ENCODE data around the gene GAL. TPM values are rescaled to one million over a fixed set of nuclear protein-coding genes. Genes with fewer than 3 reads are reported as not detected.

The GAL gene
- total RNA-seq (2021; fragmentation: NEBNext Ultra II Directional; extraction: Animal tissue kit (Norgen Biotek cat#: 25700)) (233 and 234 TPM in 2 replicates), polyA plus RNA-seq (2011; rRNA removed) (81.8 and 124 TPM in 2 replicates), polyA minus RNA-seq (2011; rRNA and poly(A)+ RNA removed) (19.7 and 28.9 TPM in 2 replicates)
- polyA plus RNA-seq (2011; cell fraction: cytosol; rRNA removed), result 93.5 TPM
- polyA plus RNA-seq (2011; cell fraction: nucleus; rRNA removed), result 72.9 TPM
- polyA plus RNA-seq (2012, experiment 1 of 2), result 113 to 133 TPM (median 127 TPM) in 4 replicates
- polyA plus RNA-seq (2012, experiment 2 of 2), result 189 TPM
- polyA plus RNA-seq (2013, experiment 1 of 2), result 495 TPM
- 562 TPM for polyA plus RNA-seq (2013, experiment 2 of 2)
- 55.9 TPM for polyA minus RNA-seq (2011; cell fraction: cytosol; rRNA and poly(A)+ RNA removed)
- polyA minus RNA-seq (2011; cell fraction: nucleus; rRNA and poly(A)+ RNA removed), result 29.4 TPM
- long read RNA-seq, experiment 1, transcript GAL-201 (6 exons, 818 nt), result major isoform, 253 of 334 reads
- long read RNA-seq, experiment 1, partial matches to known transcripts, result 49 of 334 reads
- long read RNA-seq, experiment 1, other reads (novel, unspliced or antisense), result 32 of 334 reads
- long read RNA-seq, experiment 2, partial matches to known transcripts, result 0 of 5 reads
- long read RNA-seq, experiment 2, other reads (novel, unspliced or antisense), result 5 of 5 reads

DNA sequence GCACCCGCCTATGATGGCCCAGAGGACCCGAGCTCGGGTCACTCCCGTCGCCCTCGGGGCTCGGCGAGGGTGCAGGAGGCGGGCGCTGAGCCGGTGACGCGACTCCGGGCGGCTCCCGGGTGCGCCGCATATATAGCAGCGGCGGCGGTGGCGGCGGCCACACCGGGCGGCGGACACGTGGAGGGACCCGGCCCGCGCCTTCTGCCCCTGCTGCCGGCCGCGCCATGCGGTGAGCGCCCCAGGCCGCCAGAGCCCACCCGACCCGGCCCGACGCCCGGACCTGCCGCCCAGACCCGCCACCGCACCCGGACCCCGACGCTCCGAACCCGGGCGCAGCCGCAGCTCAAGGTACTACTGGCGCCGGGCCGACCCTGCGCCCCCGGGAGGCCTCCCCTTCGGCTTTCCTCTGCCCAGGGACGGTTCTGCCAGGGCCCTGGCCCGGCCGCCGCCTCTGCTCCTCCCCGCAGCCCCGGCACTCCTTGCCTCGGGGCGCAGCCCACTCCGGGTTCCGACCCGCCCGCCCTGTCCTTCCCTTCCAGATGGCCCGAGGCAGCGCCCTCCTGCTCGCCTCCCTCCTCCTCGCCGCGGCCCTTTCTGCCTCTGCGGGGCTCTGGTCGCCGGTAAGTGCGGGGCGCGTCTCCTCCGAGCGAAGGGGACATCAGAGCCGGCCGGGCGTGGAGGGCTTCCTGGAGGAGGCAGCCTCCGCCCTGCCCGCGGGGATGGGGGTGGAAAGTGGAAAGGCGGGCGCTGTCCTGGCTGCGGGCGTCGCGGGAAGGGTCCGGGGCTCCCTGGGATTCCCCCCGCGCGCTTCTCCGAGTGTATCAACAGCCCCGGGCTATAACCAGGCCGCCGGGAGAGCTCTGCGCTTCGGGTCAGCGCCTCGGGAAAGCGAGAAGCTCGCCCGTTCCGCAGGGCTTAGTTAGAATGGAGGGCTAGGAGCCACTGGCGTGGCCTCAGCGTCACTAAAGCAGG is at the start of gene GAL:
Gene GAL (plus strand): TSS at position 160 of the 972 bp plus-strand sequence. CDS start 380 bp downstream, at position 540.
- Histone ChIP-seq H3K4ac (replicated peaks; ENCODE audit: insufficient read length, low read depth, low read length) (peak within 1 kb of the TSS; percentile 92), H3K56ac (replicated peaks; ENCODE audit: insufficient read length, low read depth, low read length) (no peak within 1 kb of the TSS), H2BK5ac (ENCODE audit: low read depth, low read length) (peak within 1 kb of the TSS; percentile 75; the same call in 1 of the 2 replicates), H3K4me1 (replicated peaks in 1 of 4; ENCODE audit: control insufficient read depth in 3 of 4, insufficient read depth in 4 of 4, low read length in 3 of 4) (peaks cover 0 to 13% (median 10%) of the 10 kb centered on the region in 4 experiments; a peak in 6 of 7 replicates), H3K23ac (ENCODE audit: insufficient read length) (no peak within 1 kb of the TSS), H3K23me2 (ENCODE audit: low read depth, low read length) (peaks cover 7% of the 10 kb centered on the region; the same call in 1 of the 2 replicates), H4K20me1 (replicated peaks in 1 of 2; ENCODE audit: control insufficient read depth in 1 of 2, insufficient read depth in 2 of 2, low read length in 2 of 2) (peaks cover 0 to 4% of the 10 kb centered on the region in 2 experiments), H3K79me1 (ENCODE audit: low read depth, low read length) (no peaks in the 10 kb centered on the region), H2BK20ac (ENCODE audit: low read length) (0 out of 2 replicates have a peak within 1 kb of the TSS, but pooled peaks have one; percentile 61), H3K36me3 (ENCODE audit: control insufficient read depth in 2 of 4, insufficient read depth in 4 of 4, low read length in 3 of 4) (peaks cover 0 to 7% (median 2%) of the 10 kb centered on the region in 4 experiments; a peak in 3 of 8 replicates), H4K5ac (ENCODE audit: insufficient read length, low read depth, low read length) (no peak within 1 kb of the TSS), H3K4me2 (ENCODE audit: insufficient read depth in 1 of 2, low read depth in 2 of 2, low read length in 2 of 2) (peak within 1 kb of the TSS; percentile 73 to 92), H3K79me2 (ENCODE audit: control insufficient read depth in 1 of 2, insufficient read depth in 2 of 2, low read length in 2 of 2) (no peaks in the 10 kb centered on the region), H3K9ac (replicated peaks in 1 of 4; ENCODE audit: extremely low read depth in 1 of 4, low read depth in 3 of 4, low read length in 3 of 4) (peak within 1 kb of the TSS in 3 of 4 experiments; percentile 38 to 61 (median 42); a peak in 5 of 7 replicates), H3K4me3 (ENCODE audit: extremely low read depth in 1 of 4, insufficient read depth in 2 of 4, low read depth in 3 of 4, low read length in 4 of 4) (peak within 1 kb of the TSS; percentile 44 to 79 (median 54)), H3K14ac (ENCODE audit: insufficient read length) (no peak within 1 kb of the TSS), H2BK15ac (ENCODE audit: low read length) (peak within 1 kb of the TSS; percentile 94; the same call in 1 of the 2 replicates), H2BK12ac (ENCODE audit: low read depth, low read length) (peak within 1 kb of the TSS; percentile 77; the same call in 1 of the 2 replicates), H3K27ac (ENCODE audit: low read depth, low read length) (no peak within 1 kb of the TSS), H2AFZ (ENCODE audit: low read length) (no peak within 1 kb of the TSS), H4K91ac (replicated peaks; ENCODE audit: insufficient read length, low read length) (peak within 1 kb of the TSS; percentile 86), H4K8ac (ENCODE audit: extremely low read depth, insufficient read depth, low read length) (peak within 1 kb of the TSS; percentile 87), H2BK120ac (replicated peaks; ENCODE audit: low read depth, low read length) (peak within 1 kb of the TSS; percentile 49), H3K27me3 (replicated peaks in 1 of 4; ENCODE audit: control insufficient read depth in 3 of 4, extremely low read depth in 1 of 4, insufficient read depth in 3 of 4, low read length in 3 of 4) (peaks cover 11 to 41% (median 31%) of the 10 kb centered on the region in 4 experiments), H3K18ac (ENCODE audit: extremely low read depth, low read length) (peak within 1 kb of the TSS; percentile 83), H3K9me3 (ENCODE audit: insufficient read depth in 2 of 2, low read depth in 1 of 2, low read length in 1 of 2) (no peaks in the 10 kb centered on the region), H2AK5ac (ENCODE audit: low read depth, low read length) (peak within 1 kb of the TSS; percentile 41; the same call in 1 of the 2 replicates)
- WGBS, 2 experiments (ENCODE audit: extremely low coverage in 1 of 2, insufficient coverage in 1 of 2, insufficient read length in 1 of 2, insufficient replicate concordance in 2 of 2, low coverage in 1 of 2, low lambda C conversion rate in 2 of 2, missing lambda C conversion rate in 1 of 2), result 3% methylated on average over 78 of the region's 113 CpGs; no CpG with 5 or more reads in 1 of the 2 experiments
- POLR2A ChIA-PET (ENCODE audit: partially characterized antibody), result interaction anchor here (0.6 to 5.5 kb wide), 17 partner anchors 8 to 170 kb away, joined by 3 to 22 read pairs (median 3); partner anchors contain the start of gene TESMIN
- DNase-seq (ENCODE audit: low read depth in 1 of 2, low spot score in 2 of 2) (no peak), FAIRE-seq (no peak)
- CTCF ChIA-PET (ENCODE audit: partially characterized antibody), result interaction anchor here (0.9 to 1.7 kb wide), 6 partner anchors 12 to 35 kb away, joined by 3 to 5 read pairs (median 3); no protein-coding TSS in a partner anchor
- no peak for TF ChIP-seq CBX5 (IDR thresholded peaks at IDR 0.05; ENCODE audit: low read depth, low read length)
- TF ChIP-seq CTCF (IDR thresholded peaks at IDR 0.05; ENCODE audit: control extremely low read depth in 1 of 3, insufficient read depth in 1 of 3, low read depth in 1 of 3, low read length in 3 of 3), result no peak
- TF ChIP-seq CREB1 (IDR thresholded peaks at IDR 0.05), result peak; percentile 82
- no peak for TF ChIP-seq KDM1A (IDR thresholded peaks at IDR 0.05; ENCODE audit: borderline replicate concordance, low read length)
